ENCODE measurements around the gene DIPK1B. TPM values are rescaled to one million over a fixed set of nuclear protein-coding genes. Genes with fewer than 3 reads are reported as not detected.

DIPK1B gene
- total and polyA plus RNA-seq, 2 donors (not counting 3 experiments of a cell fraction or from before 2014, with no cell fraction given) = 253 to 441 TPM

GRCh38 chr9:136712690-136713544 lies 545 bp downstream of the DIPK1B start:
- Histone ChIP-seq H3K9me3 (replicated peaks; ENCODE audit: control insufficient read depth, insufficient read depth, low read length) (no peaks in the 10 kb centered on the region), H3K4me1 (ENCODE audit: control insufficient read depth, extremely low read depth, insufficient read depth, low read length) (peaks cover 27% of the 10 kb centered on the region), H3K79me2 (ENCODE audit: control insufficient read depth, insufficient read depth, low read length) (peaks cover 38% of the 10 kb centered on the region), H3K4me2 (ENCODE audit: insufficient read depth, low read length) (peak overlapping the region; percentile 78), H3K9me1 (replicated peaks; ENCODE audit: control insufficient read depth, extremely low read depth, insufficient read depth, low read length) (no peaks in the 10 kb centered on the region), H3K27ac (ENCODE audit: insufficient read depth, low read depth, low read length) (peak overlapping the region; percentile 96), H3K36me3 (ENCODE audit: control insufficient read depth in 2 of 2, extremely low read depth in 1 of 2, insufficient read depth in 2 of 2, low read length in 2 of 2) (peaks cover 0 to 6% of the 10 kb centered on the region in 2 experiments), H3K4me3 (replicated peaks in 1 of 3; ENCODE audit: insufficient read depth in 1 of 3, low read depth in 1 of 3, low read length in 3 of 3) (peak overlapping the region; percentile 68 to 81 (median 75)), H3K9ac (replicated peaks; ENCODE audit: extremely low read depth, insufficient read depth, low read length) (peak overlapping the region; percentile 80), H2AFZ (ENCODE audit: low read depth, low read length) (no peak overlapping the region), H4K20me1 (replicated peaks; ENCODE audit: control insufficient read depth, extremely low read depth, insufficient read depth, low read length) (no peaks in the 10 kb centered on the region), H3K27me3 (ENCODE audit: control insufficient read depth in 2 of 2, insufficient read depth in 2 of 2, low read length in 2 of 2) (no peaks in the 10 kb centered on the region)
- ChIA-PET POLR2A (interaction anchor here (1.1 to 3.8 kb wide), 6 partner anchors 9 to 39 kb away, joined by 3 to 32 read pairs (median 8); partner anchors contain the start of gene AGPAT2), CTCF (interaction anchor here (1.5 to 2.1 kb wide), 4 partner anchors 14 to 69 kb away, joined by 4 to 16 read pairs (median 5); no protein-coding TSS in a partner anchor)
- DNase-seq (ENCODE audit: low read depth, low spot score) (no peak), FAIRE-seq (peak; percentile 37)
- dilution Hi-C loops (cut with MboI; ENCODE audit: extremely low pct_ligation_motif_present, low sequenced_read_pairs) = no loop called here
- TF ChIP-seq MYC (IDR thresholded peaks at IDR 0.05; ENCODE audit: low read depth, low read length) = no peak
- TF ChIP-seq FOS (IDR thresholded peaks at IDR 0.05; ENCODE audit: borderline replicate concordance, insufficient read depth, low read length) = no peak
- TF ChIP-seq POLR2A (IDR thresholded peaks at IDR 0.05; ENCODE audit: low read depth, low read length) = no peak
- TF ChIP-seq JUN (IDR thresholded peaks at IDR 0.05; ENCODE audit: borderline replicate concordance, insufficient read depth, insufficient read length, low read depth) = no peak
- no peak for TF ChIP-seq MAX (IDR thresholded peaks at IDR 0.05; ENCODE audit: insufficient read depth, insufficient read length)
- no peak for TF ChIP-seq GATA2 (IDR thresholded peaks at IDR 0.05; ENCODE audit: insufficient read depth, insufficient read length, low read depth, low read length)
- no peak for TF ChIP-seq EZH2 (IDR thresholded peaks at IDR 0.05; ENCODE audit: borderline replicate concordance, low read depth, low read length, severe bottlenecking)
- TF ChIP-seq CTCF (IDR thresholded peaks at IDR 0.05; ENCODE audit: extremely low read depth in 1 of 2, insufficient read depth in 1 of 2, low read depth in 1 of 2, low read length in 2 of 2) = no peak
- no peak for TF ChIP-seq POLR2AphosphoS5 (IDR thresholded peaks at IDR 0.05; ENCODE audit: insufficient read depth, low read depth, low read length)
- intact Hi-C loops (cut with micrococcal nuclease) = loop anchor here (1.0 to 5.0 kb wide), 6 partner anchors 8 to 350 kb away; partner anchors contain the start of genes AGPAT2, DNLZ and SEC16A
- BruUV-seq (replicated peaks) = TSS peak; percentile 28
